Epithelial cell of esophagus (primary cell): Measurements from ENCODE around the gene KCNS1.
A peak's percentile ranks its signal among the peaks of the same experiment; 100 is the strongest.

Source experiments
- DNase-seq: peaks from one replicate; pipeline ENCODE4 v3.0.0; 2010; ENCODE audit warnings: low read depth
- H3K4me3 ChIP-seq: 2 replicates; pipeline ENCODE4 v1.5.1; 2011; ENCODE audit warnings: mild to moderate bottlenecking, low read length, control low read depth
- CTCF ChIP-seq: IDR thresholded peaks from 2 replicates; pipeline ENCODE4 v1.5.1; 2011; ENCODE audit warnings: low read depth, mild to moderate bottlenecking, low read length, control low read depth, inconsistent platforms; ENCODE audit not compliant: insufficient read depth; ENCODE audit errors: missing control alignments

KCNS1 gene

GRCh38 chr20:45091366-45091765 is 9.6 kb downstream of the KCNS1 start:
- no peak for DNase-seq
- no peak for TF ChIP-seq CTCF
- no peak overlapping the region for H3K4me3 ChIP-seq

- no peak for TF ChIP-seq CTCF
- H3K4me3 ChIP-seq: no peak overlapping the region
- no peak for DNase-seq
These were observed 10.4 kb downstream of the KCNS1 start for GRCh38 chr20:45090481-45090880.

- H3K4me3 ChIP-seq: no peak overlapping the region
- TF ChIP-seq CTCF: no peak
- DNase-seq: peak; percentile 71
These were observed 12.7 kb downstream of the KCNS1 start for GRCh38 chr20:45088247-45088646.

- no peak for DNase-seq
- TF ChIP-seq CTCF: no peak
- H3K4me3 ChIP-seq: no peak overlapping the region
These were observed 13.1 kb downstream of the KCNS1 start for GRCh38 chr20:45087814-45088213.

GRCh38 chr20:45087097-45087790 is 13.7 kb downstream of the KCNS1 start:
- no peak for DNase-seq
- H3K4me3 ChIP-seq: no peak overlapping the region
- no peak for TF ChIP-seq CTCF

GRCh38 chr20:45085867-45086266 is 15.1 kb downstream of the KCNS1 start:
- DNase-seq: no peak
- H3K4me3 ChIP-seq: no peak overlapping the region
- TF ChIP-seq CTCF: no peak

GRCh38 chr20:45085289-45085688 is 15.6 kb downstream of the KCNS1 start:
- no peak for DNase-seq
- H3K4me3 ChIP-seq: no peak overlapping the region
- TF ChIP-seq CTCF: no peak
